Measurements from ENCODE around the gene PGA4.
"Not testable (repeated sequence)": the region's sequence is repeated elsewhere in the genome, so short reads cannot be mapped to it uniquely, and the experiment has no call there.

PGA4 gene

GRCh38 chr11:61207636-61208310 is 14.4 kb upstream of the PGA4 start:
- DNase-seq: not testable (repeated sequence)

DNA sequence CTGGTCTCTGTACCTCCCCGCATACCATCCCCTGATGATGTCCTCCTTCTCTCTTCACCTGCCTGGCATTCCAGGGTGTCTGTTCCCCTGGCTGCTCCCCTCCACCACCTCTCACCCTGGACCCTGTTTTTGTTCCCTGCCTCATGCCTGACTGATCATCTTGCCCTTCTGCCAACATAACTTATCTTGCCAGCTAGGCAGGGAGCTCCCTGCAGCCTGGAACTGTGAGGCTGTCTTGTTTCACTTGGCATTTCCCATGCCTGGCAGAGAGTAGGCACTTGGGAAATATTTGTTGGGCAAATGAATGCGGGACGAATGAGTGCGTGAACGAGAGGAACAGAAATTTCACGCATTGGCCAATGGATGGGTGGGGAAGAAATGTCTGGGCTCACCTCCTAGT is 11.5 kb upstream of the PGA4 start:
- DNase-seq: not testable (repeated sequence)

- not testable (repeated sequence) for DNase-seq
Observed at GRCh38 chr11:61211327-61211952, 10.7 kb upstream of the PGA4 start.

- not testable (repeated sequence) for DNase-seq
Observed at GRCh38 chr11:61212202-61212601, 9.9 kb upstream of the PGA4 start.

DNA sequence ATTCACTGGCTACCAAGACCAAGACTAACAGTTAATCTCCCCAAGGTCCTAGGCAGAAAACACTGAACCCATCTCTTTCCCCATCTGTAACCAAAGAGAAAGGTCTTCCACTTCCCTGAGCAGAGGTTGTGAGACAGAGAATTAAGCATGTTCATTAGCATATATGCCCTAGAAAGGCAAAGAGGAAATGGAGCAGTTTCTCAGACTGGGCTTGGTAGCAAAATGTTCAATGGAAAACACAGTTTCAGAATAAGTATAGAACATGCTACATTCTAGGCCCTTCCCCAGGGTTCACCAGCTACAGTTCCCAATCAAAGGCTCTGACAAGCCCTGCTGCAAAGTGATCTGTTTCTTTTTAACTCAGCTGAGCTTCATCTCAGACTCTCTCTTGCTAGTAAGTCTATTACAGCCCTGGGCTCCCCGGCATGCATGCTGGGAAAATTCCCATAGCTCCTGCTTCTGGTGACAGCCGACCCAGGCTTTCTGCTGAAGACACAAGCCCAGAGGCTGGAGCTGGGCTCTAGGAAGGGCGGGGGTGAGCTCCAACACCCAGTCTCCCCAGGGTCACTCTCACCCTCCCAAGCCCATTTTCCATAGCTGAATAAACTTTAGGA is 8.3 kb upstream of the PGA4 start:
- DNase-seq: not testable (repeated sequence)

DNA sequence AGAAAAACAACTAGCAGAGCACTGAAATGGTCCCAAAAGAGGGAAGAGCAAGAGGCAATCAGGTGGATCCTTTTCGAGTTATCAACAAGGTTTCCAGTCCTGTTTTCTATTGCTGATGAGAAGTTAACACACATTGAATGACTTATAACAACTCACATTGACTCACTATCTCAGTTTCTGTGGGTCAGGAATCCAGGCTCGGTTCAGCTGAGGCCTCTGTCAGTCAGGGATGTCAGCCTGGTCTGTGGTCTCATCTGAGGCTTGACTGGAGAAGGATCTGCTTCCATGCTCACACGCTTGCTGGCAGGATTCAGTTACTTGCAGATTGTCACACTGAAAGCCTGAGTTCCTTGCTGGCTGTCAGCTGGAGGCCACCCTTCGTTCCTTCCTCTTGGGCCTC is 3.8 kb upstream of the PGA4 start:
- not testable (repeated sequence) for DNase-seq

GRCh38 chr11:61219016-61219415 is 3.1 kb upstream of the PGA4 start:
- not testable (repeated sequence) for DNase-seq

DNA sequence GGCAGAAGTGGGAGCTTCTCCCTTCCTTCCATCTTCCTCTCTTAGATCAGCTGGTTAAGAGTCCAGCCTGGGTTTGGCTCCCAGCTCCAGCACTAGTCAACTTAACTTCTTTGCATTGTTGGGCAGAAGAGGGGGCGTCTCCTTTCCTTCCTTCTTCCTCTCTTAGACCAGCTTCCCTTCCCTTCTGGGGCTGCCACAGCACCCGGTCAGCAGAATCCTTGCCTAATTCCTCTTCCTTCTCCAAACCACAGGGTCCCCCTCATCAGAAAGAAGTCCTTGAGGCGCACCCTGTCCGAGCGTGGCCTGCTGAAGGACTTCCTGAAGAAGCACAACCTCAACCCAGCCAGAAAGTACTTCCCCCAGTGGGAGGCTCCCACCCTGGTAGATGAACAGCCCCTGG is 545 bp downstream of the PGA4 start:
- DNase-seq: not testable (repeated sequence)

DNA sequence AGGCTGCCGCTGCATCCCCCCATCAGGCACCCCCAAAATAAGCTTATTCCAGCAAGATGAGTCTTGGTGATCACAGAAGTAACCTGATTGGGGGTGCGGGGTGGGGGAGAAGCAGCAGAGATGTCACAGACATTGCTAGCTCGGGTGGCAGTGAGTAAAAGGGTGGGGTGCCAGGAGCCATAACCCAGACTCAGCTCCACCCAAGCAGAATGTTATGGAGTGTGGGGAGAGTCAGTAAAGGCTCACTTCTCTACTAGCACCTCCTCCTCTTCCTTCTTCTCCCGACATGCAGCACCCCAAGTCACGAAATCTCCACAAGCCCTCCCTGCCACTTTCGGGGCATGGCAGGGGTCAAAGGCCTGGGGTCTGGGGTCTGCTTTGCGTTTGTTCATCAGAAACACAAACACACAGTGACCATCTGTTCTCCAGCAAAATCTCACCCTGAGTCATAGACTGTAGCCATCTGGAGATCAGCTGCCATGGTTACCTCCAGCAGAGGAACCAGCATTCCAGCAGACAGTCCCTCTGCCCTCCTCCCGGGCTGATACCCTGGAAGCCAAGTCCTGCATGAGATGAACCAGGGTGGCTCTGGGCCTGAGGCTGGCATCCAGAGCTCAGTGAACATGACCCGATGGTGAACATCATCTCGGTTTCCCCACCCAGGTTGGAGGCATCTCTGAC is 4.5 kb downstream of the PGA4 start:
- not testable (repeated sequence) for DNase-seq

GRCh38 chr11:61229458-61229857 is 7.3 kb downstream of the PGA4 start:
- DNase-seq: not testable (repeated sequence)

- not testable (repeated sequence) for DNase-seq
Observed at GRCh38 chr11:61231033-61231432, 8.9 kb downstream of the PGA4 start.

DNA sequence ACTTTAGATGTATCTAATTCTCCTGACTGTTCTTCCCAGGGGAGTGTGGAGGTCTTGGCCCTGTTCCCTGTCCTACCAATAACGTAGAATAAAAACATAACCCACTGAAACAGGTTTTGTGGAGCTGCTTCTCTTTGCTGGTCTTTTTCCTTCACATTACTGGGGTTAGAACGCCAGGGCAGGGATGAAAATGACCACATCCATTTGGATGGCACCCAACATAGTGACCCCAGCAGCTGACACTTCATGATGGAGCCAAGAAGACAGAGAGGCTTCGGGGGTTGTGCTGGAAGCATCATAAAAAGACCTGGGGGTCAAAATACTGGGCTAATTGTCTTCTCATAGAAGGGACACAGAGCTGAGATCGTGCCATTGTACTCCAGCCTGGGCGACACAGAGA is 9.4 kb downstream of the PGA4 start:
- not testable (repeated sequence) for DNase-seq

DNA sequence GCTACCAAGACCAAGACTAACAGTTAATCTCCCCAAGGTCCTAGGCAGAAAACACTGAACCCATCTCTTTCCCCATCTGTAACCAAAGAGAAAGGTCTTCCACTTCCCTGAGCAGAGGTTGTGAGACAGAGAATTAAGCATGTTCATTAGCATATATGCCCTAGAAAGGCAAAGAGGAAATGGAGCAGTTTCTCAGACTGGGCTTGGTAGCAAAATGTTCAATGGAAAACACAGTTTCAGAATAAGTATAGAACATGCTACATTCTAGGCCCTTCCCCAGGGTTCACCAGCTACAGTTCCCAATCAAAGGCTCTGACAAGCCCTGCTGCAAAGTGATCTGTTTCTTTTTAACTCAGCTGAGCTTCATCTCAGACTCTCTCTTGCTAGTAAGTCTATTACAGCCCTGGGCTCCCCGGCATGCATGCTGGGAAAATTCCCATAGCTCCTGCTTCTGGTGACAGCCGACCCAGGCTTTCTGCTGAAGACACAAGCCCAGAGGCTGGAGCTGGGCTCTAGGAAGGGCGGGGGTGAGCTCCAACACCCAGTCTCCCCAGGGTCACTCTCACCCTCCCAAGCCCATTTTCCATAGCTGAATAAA is 10.5 kb downstream of the PGA4 start:
- not testable (repeated sequence) for DNase-seq

- DNase-seq: not testable (repeated sequence)
Observed at GRCh38 chr11:61237130-61237529, 15.0 kb downstream of the PGA4 start.

DNA sequence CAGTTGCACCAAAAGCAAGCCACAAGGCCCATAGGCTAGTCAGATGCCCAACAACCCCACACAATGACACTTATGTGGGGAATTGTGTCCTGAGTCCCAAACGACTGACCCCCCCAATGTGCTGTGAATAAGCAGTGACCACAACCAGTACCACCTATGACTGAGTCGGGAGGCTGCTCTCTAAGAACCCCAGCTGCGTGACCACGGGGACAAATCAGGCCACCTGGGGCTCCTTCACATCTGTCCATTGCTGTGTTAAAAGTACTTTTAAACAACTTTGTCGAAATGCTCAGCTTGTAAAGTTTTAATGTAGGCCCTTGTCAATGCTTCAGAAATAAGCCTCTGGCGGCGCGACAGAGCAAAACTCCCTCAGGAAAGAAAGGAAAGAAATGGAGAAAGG is 18.1 kb downstream of the PGA4 start:
- not testable (repeated sequence) for DNase-seq

GRCh38 chr11:61240875-61241274 is 18.7 kb downstream of the PGA4 start, which contains the start of gene PGA5:
PGA5 (plus strand) TSS chr11:61241175; CDS start chr11:61241227, 52 bp downstream.
- DNase-seq: not testable (repeated sequence)

DNA sequence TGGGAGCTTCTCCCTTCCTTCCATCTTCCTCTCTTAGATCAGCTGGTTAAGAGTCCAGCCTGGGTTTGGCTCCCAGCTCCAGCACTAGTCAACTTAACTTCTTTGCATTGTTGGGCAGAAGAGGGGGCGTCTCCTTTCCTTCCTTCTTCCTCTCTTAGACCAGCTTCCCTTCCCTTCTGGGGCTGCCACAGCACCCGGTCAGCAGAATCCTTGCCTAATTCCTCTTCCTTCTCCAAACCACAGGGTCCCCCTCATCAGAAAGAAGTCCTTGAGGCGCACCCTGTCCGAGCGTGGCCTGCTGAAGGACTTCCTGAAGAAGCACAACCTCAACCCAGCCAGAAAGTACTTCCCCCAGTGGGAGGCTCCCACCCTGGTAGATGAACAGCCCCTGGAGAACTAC is 19.4 kb downstream of the PGA4 start:
- DNase-seq: not testable (repeated sequence)

DNA sequence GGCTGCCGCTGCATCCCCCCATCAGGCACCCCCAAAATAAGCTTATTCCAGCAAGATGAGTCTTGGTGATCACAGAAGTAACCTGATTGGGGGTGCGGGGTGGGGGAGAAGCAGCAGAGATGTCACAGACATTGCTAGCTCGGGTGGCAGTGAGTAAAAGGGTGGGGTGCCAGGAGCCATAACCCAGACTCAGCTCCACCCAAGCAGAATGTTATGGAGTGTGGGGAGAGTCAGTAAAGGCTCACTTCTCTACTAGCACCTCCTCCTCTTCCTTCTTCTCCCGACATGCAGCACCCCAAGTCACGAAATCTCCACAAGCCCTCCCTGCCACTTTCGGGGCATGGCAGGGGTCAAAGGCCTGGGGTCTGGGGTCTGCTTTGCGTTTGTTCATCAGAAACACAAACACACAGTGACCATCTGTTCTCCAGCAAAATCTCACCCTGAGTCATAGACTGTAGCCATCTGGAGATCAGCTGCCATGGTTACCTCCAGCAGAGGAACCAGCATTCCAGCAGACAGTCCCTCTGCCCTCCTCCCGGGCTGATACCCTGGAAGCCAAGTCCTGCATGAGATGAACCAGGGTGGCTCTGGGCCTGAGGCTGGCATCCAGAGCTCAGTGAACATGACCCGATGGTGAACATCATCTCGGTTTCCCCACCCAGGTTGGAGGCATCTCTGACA is 23.3 kb downstream of the PGA4 start:
- DNase-seq: not testable (repeated sequence)

GRCh38 chr11:61248071-61248470 is 25.9 kb downstream of the PGA4 start:
- DNase-seq: not testable (repeated sequence)

DNA sequence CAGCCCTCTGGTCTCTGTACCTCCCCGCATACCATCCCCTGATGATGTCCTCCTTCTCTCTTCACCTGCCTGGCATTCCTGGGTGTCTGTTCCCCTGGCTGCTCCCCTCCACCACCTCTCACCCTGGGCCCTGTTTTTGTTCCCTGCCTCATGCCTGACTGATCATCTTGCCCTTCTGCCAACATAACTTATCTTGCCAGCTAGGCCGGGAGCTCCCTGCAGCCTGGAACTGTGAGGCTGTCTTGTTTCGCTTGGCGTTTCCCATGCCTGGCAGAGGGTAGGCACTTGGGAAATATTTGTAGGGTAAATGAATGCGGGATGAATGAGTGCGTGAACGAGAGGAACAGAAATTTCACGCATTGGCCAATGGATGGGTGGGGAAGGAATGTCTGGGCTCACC is 27.1 kb downstream of the PGA4 start:
- DNase-seq: not testable (repeated sequence)

- DNase-seq: not testable (repeated sequence)
Observed at GRCh38 chr11:61250796-61251765, 28.9 kb downstream of the PGA4 start.

Measured in islet precursor cell (in vitro differentiated cells).